Panc1 (cell line): ENCODE measurements around the gene FAM8A1. TPM values are rescaled to one million over a fixed set of nuclear protein-coding genes. Genes with fewer than 3 reads are reported as not detected.
A peak's percentile ranks its signal among the peaks of the same experiment; 100 is the strongest.

Experiments used
- ATAC-seq: fragments of 200-7000 bp; cut with Tn5 transposase; 2 replicates; pipeline ENCODE4 v1.9.1; 2020; ENCODE audit warnings: mild to moderate bottlenecking, moderate library complexity
- BruUV-seq: library from RNA; stranded (reverse); fragments of 400-500 nt; replicated peaks from 2 replicates; lab custom pipeline; 2021; lab: Mats Ljungman, UMichigan
- CTCF ChIA-PET: fragments of 300-600 bp; sonication (Branson Sonifier 250); formaldehyde crosslinking; loops from one replicate; lab custom pipeline; 2022; ENCODE audit warnings: antibody characterized with exemption; lab: Charles Lee
- POLR2A ChIA-PET: fragments of 300-600 bp; sonication (Branson Sonifier 250); formaldehyde crosslinking; loops from one replicate; lab custom pipeline; 2022; ENCODE audit warnings: antibody characterized with exemption; lab: Charles Lee
- DNase-seq: peaks from one replicate; pipeline ENCODE4 v3.0.0-alpha.2; 2010; ENCODE audit warnings: low read depth, low spot score
- H3K27ac ChIP-seq: 2 replicates; pipeline ENCODE4 v1.5.1; 2011; ENCODE audit warnings: mild to moderate bottlenecking, low read length, inconsistent platforms
- H3K27me3 ChIP-seq: fragments of 200-500 bp; sonication (Bioruptor generic); 2 replicates; pipeline ENCODE4 v1.6.0; 2014; ENCODE audit warnings: low read length, inconsistent platforms; ENCODE audit not compliant: control insufficient read depth, insufficient read depth
- H3K36me3 ChIP-seq: fragments of 200-500 bp; sonication (Bioruptor generic); 2 replicates; pipeline ENCODE4 v1.5.1; 2014; ENCODE audit warnings: inconsistent platforms, mild to moderate bottlenecking, low read length, moderate library complexity; ENCODE audit not compliant: control insufficient read depth, insufficient read depth
- H3K4me1 ChIP-seq: 2 replicates; pipeline ENCODE4 v1.5.1; 2011; ENCODE audit warnings: inconsistent platforms, mild to moderate bottlenecking, low read length, moderate library complexity; ENCODE audit not compliant: control insufficient read depth, insufficient read depth
- H3K4me3 ChIP-seq, 2 experiments: 2 replicates each; pipeline ENCODE4 v1.5.1; 2011 to 2012; ENCODE audit warnings: low read depth in 2 of 2, low read length in 2 of 2, mild to moderate bottlenecking in 2 of 2, inconsistent platforms in 1 of 2, moderate library complexity in 1 of 2
- H3K9me3 ChIP-seq: fragments of 200-500 bp; sonication (Bioruptor generic); 2 replicates; pipeline ENCODE4 v1.5.1; 2014; ENCODE audit warnings: low read depth, mild to moderate bottlenecking, inconsistent platforms, low read length, moderate library complexity; ENCODE audit not compliant: control insufficient read depth, insufficient read depth
- POLR2AphosphoS5 ChIP-seq: IDR thresholded peaks from 2 replicates; pipeline ENCODE4 v1.6.1; 2012; ENCODE audit warnings: mild to moderate bottlenecking, low read depth, low read length, moderate library complexity
- SIN3A ChIP-seq: IDR thresholded peaks from 2 replicates; pipeline ENCODE4 v1.6.1; 2012; ENCODE audit warnings: low read depth, mild to moderate bottlenecking, low read length, moderate library complexity, borderline replicate concordance; ENCODE audit not compliant: insufficient read depth
- TCF7L2 ChIP-seq: IDR thresholded peaks from 2 replicates; pipeline ENCODE4 v1.6.1; 2011; ENCODE audit warnings: mild to moderate bottlenecking, low read depth, low read length, inconsistent platforms
- in situ Hi-C: cut with HindIII; loops from 2 replicates; pipeline ENCODE4 v1.10.0; 2016; ENCODE audit warnings: low sequenced_read_pairs, low pct_unique_long_range_greater_than_20kb
- intact Hi-C: fragments of 100-400 bp; cut with micrococcal nuclease; formaldehyde crosslinking; loops from one replicate; pipeline ENCODE4 v1.10.0; 2022; ENCODE audit not compliant: unreplicated experiment
- total RNA-seq: library from RNA; stranded (reverse); gene quantifications from one replicate; pipeline ENCODE4 v1.2.1, GENCODE V29; 2021; ENCODE audit not compliant: unreplicated experiment
- TF ChIP-seq, protein P1 (sequence below), 2 experiments: IDR thresholded peaks; 2 replicates each; pipeline ENCODE4 v1.6.1; 2011 to 2012; ENCODE audit warnings: low read depth in 2 of 2, control low read depth in 1 of 2, low read length in 1 of 2, mild to moderate bottlenecking in 1 of 2, moderate library complexity in 1 of 2; ENCODE audit not compliant: insufficient read depth in 1 of 2
- TF ChIP-seq, protein P2 (sequence below): fragments of 450-650 bp; IDR thresholded peaks from 2 replicates; pipeline ENCODE4 v1.5.1; 2017; ENCODE audit warnings: mild to moderate bottlenecking

Gene FAM8A1
- total RNA-seq, 1 experiment from 2014 or later: 9.3 TPM

DNA sequence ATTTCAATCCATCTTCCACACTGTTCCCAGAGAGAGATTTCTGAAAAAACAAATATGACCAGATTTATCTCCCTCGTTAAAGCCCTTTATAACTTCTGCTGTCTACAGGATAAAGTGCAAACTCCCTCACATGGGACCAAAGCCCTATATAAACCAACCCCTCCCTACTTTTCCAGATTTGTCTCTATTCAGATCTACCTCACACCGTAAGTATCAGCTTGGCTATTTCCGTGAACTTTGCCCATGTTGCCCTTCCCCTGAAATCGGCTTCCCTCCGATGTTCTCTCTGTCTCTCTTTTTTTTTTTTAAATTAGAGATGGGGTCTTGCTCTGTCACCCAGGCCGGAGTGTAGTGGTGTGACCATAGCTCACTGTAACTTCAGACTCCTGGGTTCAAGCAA, 12.1 kb upstream of the FAM8A1 start:
- BruUV-seq: no TSS peak
- POLR2A ChIA-PET: interaction anchor here (0.6 kb wide), 1 partner anchor 296 kb away, joined by 3 read pairs; no protein-coding TSS in a partner anchor
- in situ Hi-C loops: no loop called here

DNA sequence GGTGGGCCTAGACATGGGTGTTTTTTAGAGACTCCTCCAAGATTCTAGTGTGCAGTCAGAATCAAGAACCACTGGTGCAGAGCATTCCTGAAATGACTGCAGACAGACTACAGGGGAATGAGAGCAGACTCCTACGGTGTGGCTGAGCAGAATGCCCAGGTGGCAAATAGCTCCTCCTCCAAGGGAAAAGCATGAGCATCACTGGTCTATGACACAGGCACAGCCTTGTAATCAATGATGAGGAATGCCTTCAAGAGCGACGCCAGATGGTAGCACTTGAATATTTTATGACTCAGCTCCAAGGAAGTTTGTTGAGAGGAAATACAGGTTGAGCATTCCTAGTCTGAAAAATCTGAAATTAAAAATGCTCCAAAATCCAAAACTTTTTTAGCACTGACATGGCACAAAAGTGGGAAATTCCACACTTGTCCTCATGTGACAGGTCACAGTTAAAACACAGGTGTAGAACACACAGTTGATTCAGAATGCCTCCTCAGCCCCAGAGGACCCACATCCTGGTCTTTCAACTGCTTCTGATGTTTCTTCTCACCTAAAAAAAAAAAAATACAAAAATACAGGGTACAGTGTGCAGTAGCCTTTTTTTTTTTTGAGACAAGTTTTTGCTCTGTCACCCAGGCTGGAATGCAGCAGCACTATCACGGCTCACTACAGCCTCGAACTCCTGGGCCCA, 10.6 kb upstream of the FAM8A1 start:
- no peaks in the 10 kb centered on the region for H3K36me3 ChIP-seq
- in situ Hi-C loops: no loop called here
- ChIA-PET CTCF (no interaction called here), POLR2A (no interaction called here)
- intact Hi-C loops: loop anchor here (10.0 kb wide), 2 partner anchors 195 to 305 kb away; partner anchors contain the start of genes CAP2 and RBM24
- no peaks in the 10 kb centered on the region for H3K27me3 ChIP-seq
- H3K9me3 ChIP-seq: no peaks in the 10 kb centered on the region
- no TSS peak for BruUV-seq
- no peak overlapping the region for H3K4me3 ChIP-seq
- TF ChIP-seq SIN3A (no peak), POLR2AphosphoS5 (no peak), TCF7L2 (no peak)
- TF ChIP-seq, protein P1, sequence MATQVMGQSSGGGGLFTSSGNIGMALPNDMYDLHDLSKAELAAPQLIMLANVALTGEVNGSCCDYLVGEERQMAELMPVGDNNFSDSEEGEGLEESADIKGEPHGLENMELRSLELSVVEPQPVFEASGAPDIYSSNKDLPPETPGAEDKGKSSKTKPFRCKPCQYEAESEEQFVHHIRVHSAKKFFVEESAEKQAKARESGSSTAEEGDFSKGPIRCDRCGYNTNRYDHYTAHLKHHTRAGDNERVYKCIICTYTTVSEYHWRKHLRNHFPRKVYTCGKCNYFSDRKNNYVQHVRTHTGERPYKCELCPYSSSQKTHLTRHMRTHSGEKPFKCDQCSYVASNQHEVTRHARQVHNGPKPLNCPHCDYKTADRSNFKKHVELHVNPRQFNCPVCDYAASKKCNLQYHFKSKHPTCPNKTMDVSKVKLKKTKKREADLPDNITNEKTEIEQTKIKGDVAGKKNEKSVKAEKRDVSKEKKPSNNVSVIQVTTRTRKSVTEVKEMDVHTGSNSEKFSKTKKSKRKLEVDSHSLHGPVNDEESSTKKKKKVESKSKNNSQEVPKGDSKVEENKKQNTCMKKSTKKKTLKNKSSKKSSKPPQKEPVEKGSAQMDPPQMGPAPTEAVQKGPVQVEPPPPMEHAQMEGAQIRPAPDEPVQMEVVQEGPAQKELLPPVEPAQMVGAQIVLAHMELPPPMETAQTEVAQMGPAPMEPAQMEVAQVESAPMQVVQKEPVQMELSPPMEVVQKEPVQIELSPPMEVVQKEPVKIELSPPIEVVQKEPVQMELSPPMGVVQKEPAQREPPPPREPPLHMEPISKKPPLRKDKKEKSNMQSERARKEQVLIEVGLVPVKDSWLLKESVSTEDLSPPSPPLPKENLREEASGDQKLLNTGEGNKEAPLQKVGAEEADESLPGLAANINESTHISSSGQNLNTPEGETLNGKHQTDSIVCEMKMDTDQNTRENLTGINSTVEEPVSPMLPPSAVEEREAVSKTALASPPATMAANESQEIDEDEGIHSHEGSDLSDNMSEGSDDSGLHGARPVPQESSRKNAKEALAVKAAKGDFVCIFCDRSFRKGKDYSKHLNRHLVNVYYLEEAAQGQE (IDR thresholded peaks at IDR 0.05; ENCODE audit: insufficient read depth in 1 of 2, low read depth in 2 of 2, low read length in 1 of 2): no peak
- TF ChIP-seq, protein P2, sequence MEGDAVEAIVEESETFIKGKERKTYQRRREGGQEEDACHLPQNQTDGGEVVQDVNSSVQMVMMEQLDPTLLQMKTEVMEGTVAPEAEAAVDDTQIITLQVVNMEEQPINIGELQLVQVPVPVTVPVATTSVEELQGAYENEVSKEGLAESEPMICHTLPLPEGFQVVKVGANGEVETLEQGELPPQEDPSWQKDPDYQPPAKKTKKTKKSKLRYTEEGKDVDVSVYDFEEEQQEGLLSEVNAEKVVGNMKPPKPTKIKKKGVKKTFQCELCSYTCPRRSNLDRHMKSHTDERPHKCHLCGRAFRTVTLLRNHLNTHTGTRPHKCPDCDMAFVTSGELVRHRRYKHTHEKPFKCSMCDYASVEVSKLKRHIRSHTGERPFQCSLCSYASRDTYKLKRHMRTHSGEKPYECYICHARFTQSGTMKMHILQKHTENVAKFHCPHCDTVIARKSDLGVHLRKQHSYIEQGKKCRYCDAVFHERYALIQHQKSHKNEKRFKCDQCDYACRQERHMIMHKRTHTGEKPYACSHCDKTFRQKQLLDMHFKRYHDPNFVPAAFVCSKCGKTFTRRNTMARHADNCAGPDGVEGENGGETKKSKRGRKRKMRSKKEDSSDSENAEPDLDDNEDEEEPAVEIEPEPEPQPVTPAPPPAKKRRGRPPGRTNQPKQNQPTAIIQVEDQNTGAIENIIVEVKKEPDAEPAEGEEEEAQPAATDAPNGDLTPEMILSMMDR: peak; percentile 16; the same call in 1 of the 2 replicates
- no peaks in the 10 kb centered on the region for H3K4me1 ChIP-seq
- H3K27ac ChIP-seq: no peak overlapping the region
- ATAC-seq: peak; percentile 67
- no peak for DNase-seq

More for the DNA sequence above, 12.1 kb upstream of the FAM8A1 start:
- CTCF ChIA-PET: no interaction called here
- no peak overlapping the region for H3K4me3 ChIP-seq
- H3K27ac ChIP-seq: no peak overlapping the region
- no peaks in the 10 kb centered on the region for H3K27me3 ChIP-seq
- 0 out of 2 replicates have a peak, but pooled peaks cover 3% of the 10 kb centered on the region for H3K4me1 ChIP-seq
- intact Hi-C loops: loop anchor here (10.0 kb wide), 2 partner anchors 193 to 303 kb away; partner anchors contain the start of genes CAP2 and RBM24
- H3K36me3 ChIP-seq: no peaks in the 10 kb centered on the region
- ATAC-seq (no peak), DNase-seq (no peak)
- no peaks in the 10 kb centered on the region for H3K9me3 ChIP-seq
- TF ChIP-seq, protein P1 (IDR thresholded peaks at IDR 0.05; ENCODE audit: insufficient read depth in 1 of 2, low read depth in 2 of 2, low read length in 1 of 2): no peak
- TF ChIP-seq, protein P2: no peak
- TF ChIP-seq POLR2AphosphoS5 (no peak), SIN3A (no peak), TCF7L2 (no peak)
